Left kidney (tissue), 2 donors: Measurements from ENCODE around the gene UVRAG. TPM values are rescaled to one million over a fixed set of nuclear protein-coding genes. Genes with fewer than 3 reads are reported as not detected.

Experiments used
- DNase-seq: peaks from one replicate; pipeline ENCODE4 v3.0.0-alpha.2; 2013
- polyA plus RNA-seq: library from polyadenylated mRNA; unstranded; fragments of 120-200 nt; gene quantifications from one replicate; pipeline ENCODE4 v1.2.1, GENCODE V29; 2013; ENCODE audit not compliant: insufficient read length

UVRAG gene
- polyA plus RNA-seq, 1 donor: 19.5 TPM

DNA sequence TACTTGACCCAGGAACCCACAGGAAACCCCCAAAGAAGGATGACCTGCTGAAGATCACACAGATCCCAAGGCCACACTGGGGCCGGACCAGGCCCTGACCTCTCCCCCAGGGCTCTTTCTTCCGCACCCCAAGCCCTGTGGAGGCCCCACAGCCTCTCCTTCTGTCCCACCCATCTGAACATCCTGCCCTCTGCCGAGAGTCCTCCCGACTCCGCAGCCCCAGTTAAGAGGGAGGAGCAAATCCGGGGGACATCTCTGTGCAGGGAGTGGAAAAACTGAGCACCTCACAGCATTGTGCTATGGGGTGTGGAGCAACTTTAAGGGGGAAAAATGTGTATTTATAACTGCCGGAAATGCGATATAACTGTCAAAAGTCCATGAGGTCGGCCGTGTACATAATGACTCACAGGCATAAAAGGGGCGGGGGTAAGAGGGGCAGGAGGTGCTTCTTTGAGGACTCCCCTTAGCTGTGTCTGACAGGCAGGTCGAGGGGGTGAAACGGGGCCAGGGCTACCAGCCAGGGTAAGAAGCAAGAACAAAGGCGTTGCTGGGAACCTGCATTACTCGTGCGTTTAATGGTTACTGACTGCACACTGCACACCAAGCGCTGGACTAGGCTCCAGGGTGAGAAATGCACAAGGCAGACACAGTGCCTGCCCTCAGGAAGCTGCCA lies 334.1 kb downstream of the UVRAG start:
- no peak for DNase-seq

DNA sequence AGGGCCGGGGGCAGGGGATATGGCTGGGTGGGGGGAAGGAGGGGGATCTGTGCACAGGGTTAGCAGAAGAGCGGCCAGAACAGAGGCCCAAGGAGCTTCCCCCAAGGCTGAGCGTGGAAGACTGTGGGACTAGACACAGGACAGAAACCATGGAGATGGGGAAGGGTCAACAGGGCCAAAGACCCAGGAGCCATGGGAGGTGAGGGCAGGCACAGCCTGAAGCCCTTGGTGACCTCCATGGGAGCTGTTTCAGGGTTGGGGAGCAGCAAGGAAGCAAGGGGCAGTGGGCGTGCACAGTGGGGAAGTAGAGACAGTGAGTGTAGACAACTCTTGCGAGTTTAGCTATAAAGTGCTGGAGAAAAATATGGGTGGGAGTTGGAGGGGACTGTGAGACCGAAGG lies 334.7 kb downstream of the UVRAG start:
- DNase-seq: no peak

DNA sequence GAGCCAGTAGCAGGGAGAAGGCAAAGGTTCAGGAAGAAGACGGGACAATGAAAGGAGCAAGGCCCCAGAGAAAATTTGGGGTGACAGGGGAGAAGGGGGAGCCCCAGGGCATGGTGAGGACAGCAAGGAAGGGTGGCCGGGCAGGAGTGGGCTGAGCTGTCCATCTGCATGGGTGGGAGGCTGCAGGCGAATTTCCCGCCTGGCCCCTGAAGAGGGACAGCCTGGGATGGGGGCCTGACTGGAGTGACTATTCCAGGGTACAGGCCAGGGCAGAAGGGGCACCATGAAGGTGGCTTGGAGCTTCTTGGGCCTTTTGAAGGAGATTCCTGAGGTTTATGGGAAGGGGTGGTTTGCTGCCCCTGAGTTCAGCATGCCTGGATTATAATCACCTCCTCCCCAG lies 335.1 kb downstream of the UVRAG start:
- DNase-seq: no peak

DNA sequence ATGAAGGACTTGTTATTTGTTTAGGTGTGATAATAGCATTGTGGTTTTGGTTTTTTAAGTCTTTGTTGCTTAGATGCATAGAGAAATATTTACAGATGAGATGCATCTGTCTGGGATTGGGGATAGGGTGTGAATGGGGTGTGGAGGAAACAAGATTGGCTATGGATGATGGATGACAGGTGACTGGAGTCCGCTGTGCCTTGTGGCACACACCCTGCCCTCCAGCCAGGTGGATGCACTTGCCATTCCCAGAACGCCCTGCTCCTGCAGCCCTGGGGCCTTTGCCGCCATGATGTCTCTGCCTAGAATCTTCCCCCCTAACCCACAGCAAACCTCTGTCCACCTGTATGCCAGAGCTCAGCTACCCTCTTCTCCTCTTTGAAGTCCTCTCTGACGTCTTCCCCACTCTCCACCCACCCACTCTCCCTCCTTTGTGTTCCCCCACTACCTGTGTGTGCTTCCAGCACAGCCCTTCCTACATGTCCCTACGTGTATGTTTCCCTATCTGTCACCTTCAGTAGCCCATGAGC lies 336.6 kb downstream of the UVRAG start:
- DNase-seq: no peak

DNA sequence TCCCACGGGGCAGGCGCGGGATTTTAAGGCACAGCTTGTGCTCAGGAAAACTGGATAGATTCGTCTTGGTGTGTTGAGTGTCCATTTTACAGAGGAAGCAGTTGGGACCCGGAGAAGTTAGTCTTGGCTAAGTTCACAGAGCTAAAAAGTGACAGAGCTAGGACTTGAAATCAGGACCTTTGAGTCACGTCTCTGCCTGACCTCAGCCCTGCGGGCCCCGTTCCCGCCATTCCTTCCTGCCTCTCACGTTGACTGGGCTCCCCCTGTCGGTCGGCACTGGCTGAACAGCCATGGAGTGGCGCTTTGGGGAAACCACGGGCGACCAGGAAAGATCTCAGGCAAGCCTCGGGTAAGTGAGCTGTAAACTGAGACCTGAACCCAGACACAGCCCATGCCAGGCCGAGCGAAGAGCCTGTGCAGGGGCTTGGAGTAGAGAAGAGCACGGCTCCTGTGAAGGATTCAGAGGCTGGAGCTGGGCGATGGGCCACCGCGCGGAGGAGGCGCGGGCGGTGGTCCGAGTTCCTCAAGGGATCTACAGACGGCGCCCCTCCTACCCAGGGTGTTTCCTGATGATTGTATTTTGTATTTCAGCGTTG lies 337.2 kb downstream of the UVRAG start:
- DNase-seq: peak; percentile 79

DNA sequence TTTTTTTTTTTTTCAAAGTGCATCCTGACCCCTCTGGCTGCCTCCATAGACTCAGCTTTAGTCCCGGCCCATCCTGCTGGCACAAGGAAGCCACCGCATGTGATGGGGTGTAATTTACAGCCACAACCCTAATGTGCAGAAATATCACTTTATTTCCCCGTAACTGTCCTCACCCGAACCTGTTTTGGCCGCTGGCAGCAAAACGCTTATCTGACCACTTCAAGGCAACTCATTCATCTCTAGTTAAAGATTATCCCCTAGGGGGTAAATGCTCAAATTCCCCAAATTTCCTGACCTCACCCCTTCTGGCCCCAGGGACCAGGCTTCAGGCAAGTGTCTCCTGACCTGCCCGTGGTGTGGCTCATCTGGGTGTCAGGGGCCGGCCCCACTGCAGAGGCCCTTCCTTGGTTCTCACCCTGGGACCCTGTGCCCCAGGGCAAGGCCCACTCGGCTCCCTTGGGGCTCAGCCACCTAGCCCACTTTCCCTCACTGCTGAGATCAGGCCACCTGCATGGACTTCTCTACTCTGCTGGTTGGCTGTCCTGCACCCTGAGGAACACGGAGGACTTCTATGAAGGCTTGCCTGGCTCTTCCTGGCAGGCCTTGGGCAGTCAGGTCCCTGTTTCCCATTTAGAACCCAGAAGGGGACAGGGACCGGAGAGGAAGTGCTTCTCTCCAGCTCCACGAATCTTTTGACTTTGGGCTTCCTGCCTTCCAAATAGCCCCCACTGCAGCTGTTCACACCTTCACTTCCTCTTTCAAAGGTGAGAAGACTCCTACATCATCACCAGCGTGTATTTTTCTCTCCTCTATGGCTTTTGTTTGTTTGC lies 337.9 kb downstream of the UVRAG start:
- DNase-seq: no peak

DNA sequence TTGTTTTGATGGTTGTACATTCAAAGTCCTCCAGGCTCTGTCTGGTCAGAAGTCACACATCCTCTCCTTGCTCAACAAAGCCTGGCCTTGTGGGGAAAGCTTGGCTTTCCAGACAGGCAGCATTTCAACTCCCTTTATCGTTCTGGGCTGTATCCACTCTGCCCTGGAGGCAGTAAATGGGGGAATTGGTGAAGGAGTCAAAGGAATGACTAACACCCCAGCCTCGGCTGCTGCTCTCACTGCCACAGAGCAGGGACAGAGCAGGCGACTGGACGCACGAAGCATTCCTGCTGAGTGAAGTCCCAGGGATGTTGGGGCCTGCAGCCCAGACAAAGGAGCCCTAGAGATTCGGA lies 338.5 kb downstream of the UVRAG start:
- DNase-seq: no peak

DNA sequence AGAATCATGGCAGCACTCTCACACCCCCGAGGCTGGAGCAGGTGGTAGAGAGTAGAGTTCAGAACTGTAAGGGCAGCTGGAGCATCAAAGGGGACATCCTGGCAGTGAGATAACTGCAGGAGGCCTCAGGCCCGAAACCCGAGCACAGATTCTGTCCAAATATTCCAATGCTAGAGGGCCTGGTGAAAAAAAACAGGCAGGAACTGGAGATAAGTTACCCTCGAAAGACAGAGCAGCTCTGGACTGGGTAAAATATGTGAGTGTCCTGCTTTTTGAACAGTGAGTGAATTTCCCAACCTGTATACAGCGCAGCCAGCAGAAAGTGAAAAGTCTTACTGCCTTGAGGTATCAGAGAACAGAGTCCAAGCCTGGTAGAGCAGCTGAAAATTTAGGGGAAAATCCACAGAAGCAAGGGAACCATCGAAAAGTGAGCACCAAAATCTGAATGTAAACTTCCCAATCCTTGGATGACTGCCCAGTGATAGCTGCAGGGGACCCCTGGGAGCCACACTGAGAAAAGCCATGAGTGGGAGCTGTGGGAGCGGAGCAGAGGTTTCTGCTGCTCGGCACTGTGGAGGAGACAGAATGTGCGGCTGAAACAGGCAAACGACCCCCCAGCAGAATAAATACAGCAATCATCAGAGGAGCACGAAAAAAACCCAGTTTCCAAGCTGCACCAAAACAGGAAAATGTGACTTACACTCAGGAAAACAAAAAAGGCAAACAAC lies 340.7 kb downstream of the UVRAG start:
- DNase-seq: no peak

DNA sequence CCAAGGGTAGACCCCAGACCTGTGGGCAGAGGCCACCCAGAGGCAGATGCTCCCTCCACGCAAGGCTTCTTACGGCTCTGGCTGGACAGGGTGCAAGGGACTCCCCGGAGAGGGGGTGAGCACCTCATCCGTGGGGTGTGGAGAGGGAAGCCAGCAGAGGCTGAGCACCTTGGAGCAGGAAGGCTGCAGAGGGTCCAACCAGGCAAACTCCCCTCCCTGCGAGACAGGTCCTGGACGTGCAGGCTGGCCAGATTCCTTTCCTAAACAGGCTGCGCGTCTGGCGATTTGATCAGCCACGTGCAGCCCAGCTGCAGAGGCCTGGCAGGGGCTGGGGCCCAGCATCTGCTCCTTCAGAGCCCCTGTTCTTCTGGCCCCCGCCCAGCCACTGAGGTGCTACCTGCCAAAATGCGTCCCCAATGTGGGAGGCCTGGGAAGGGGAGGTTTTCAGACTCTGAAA lies 342.0 kb downstream of the UVRAG start:
- no peak for DNase-seq

DNA sequence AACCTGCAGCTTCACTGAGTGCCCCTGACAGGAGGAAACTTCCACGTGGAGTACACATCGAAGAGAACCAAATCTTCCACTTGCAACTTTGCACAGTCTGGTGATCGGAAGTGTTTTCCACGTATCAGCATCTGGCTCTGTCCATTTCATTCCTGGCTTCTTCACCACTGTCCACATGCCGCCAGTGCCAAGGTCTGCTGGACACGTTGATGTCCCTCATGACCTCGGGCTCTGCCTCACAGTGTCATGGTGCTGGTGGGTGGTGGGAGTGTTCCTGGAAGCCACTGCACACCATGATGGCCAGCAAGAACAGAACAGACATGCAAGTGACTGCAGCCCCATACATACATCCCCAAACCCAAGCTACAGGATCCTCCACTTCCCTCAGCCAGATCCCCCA lies 342.9 kb downstream of the UVRAG start:
- DNase-seq: no peak

DNA sequence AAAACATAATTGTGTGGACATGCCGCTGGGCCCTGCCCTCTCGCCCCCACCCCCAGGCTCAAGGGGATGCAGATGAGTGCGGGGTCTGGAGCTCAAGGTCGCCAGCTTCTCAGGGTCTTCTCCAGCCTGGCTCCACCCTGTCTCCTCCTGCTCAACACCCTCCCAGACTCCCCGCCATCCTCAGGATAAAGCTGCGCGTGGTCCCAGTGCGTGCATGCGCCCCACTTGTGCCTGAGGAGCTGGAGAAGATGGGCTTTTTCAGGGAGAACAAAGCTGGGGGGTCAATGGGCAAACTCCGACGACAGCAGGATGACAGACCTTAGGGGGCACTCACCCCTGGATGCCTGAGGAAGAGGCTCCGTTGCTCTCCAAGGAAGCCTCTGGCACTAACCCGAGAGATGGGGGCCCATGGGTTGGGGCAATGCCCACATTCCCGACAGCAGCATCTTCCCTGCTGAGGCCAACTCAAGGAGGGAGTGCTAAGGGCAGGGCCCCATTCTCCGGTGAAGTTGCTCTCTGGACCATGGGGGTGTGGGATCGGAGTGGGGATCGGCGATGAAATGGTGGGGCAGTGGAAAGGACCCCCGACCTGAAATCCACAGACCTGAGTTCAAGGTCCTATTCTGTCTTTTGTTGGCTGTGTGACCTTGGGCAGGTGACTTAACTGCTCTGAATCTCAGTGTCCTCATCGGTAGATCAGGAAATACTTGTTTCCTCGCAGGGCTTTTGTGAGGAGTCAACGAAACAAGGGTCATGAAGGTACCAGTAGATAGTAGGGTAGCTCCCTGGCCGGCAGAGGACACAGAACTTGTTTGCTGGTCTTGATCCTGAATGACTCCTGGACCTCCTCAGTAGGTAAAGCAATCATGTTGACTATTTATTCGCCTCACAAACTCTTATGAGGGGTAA lies 343.6 kb downstream of the UVRAG start:
- no peak for DNase-seq

DNA sequence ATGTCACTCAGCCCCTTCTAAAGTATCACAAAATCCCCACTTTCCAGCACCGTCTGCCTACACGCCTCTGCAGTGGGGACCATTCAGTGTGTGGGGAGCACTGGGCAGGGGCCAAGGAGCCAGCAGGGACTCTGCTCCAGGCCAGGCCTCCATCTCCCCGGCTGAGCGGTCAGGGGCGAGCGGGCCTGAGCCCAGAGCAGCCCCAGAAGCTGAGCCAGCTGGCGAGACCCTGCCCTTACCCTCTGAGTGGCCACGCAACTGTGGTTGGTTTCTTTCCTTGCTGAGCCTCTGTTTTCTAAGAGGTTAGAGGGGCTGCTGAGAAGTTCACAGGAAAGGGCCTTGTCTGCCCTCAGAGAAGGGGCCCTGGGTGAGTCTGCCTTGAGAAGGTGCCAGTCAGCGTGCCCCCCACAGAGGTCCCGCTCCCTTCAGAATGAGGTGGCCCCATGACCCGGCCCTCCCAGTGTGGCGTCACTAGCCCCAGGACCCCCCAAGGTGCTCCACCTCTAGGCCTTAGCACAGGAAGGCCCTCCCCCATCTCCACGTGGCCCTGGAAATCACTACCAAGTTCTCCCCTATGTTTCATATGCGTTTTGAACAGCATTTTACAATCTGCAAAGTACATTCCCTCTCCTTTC lies 344.4 kb downstream of the UVRAG start:
- no peak for DNase-seq

DNA sequence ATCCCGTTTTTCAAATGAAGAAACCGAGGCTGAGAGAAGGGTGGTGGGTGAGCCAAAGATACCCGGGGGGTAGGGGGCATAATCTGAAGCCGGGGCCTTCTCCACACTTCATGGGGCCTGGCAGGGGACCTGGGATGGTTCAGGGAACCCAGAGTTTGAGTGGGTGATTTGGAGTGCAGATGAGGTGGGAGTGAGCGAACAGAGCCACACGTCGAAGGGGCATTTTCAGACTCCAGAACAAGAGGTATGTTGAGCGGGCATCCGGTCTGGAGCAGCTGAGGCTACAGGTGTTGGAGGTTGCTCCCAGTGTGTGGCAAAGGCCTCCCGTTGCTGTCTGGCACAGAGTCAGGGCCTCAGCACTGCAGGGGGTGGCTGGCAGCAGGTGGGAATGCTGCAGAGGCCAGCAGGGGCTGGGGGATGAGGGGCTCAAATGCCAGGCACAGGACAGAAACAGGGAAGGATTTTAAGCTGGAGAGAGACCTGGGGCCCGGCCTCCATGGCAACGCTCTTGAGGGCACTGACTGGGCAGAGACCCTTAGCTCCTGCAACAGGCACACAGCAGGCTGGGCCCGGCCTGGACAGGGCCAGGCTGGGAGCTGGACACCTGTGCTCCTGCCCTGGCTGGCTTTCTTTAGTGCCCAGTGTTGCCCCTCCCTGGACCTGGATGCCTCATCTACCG lies 345.1 kb downstream of the UVRAG start:
- DNase-seq: no peak

DNA sequence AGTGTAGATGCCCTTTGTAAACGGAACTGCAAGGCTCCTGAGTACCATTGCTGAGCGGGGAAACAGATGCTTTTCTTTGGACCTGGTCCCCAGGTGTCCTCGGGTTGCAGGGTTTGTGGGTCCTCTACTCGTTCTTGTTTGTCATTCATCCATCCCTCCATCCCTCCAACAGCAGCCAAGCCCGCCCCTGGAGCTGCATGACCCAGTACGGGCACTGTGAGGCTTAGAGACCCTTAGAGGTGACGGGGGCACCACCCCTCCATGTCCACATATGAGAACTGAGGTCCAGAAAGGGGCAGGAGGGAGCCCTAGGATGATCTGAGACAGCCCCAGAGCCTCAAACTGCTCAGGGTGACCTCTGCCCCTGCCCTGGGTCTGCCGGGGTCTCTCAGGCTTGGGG lies 345.8 kb downstream of the UVRAG start:
- no peak for DNase-seq

DNA sequence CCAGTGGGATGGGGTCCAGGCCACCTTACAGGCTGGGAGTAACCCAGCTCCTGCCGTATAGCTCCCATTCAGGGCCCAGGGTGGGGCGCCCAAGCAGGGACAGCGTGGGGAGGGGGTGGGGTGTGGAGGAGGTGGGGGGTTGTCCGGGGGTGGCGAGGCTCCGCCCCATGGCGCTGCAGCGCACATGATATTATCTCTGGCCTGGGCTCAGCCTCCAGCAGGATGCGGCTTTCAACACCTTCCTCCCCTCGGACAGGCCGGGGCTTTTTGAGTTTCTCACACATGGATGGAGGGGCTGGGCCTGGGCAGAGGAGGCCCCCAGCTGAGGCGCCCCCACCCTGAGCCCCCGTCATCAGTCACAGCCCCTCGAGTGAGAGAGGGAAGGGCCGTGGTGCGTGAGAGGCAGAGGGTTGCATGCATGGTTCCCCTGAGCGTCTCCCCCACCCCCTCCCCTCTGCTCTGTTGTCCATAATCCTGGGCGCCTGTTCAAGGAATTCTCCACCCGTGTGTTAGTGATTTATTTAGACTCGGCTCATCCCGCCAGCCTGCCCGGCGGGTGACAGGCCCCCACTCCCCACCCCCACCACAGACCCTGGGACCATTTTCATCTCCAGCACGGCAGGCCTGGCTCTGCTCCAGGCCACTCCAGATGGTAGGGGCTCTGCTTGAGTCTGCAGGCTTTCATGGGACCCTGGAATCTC lies 346.4 kb downstream of the UVRAG start:
- DNase-seq: no peak

DNA sequence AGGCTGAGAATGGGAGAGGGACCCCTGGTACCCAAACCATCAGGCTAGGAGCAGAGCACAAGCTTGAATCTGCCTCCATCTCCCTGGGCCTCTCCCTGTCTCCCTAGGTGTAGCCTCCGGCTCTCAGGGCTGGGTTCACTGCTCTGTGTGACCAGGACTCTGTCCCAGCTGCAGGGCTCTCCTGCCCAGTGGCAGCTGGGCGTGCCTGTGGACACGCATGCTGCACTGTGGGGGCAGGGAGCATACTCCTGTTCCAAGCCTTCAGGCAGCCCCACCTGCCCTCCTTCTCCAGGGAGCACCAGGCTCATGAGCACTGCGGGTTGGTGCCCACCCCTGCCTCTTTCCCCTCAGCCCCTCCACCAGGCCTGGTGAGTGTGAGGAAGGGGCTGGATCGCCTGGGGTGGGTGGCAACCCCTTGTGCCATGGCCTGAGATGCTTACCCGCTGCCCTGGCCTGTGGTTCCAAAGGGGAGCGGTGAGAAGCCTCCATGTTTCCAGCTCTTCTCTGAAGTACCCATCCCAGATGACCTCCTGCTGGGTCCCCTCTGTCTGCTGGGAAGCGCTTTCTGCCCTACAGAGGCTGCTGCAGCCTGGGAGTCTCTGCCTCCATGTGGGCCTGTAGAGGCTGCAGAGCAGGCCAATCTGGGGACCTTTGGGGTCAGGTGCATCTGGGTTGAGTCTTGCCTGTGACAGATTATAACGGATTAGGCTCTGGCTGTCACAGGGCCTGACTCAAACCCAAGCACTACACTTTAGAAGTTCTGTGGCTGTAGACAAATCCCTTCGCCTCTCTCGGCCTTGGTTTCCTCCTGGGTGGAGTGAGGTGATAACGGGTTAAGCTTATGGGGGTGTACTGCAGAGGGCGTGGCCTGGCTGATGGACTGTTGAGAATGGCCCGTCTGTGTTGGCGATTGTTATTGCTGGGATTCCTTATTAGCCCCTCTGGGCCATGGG lies 347.6 kb downstream of the UVRAG start:
- no peak for DNase-seq

DNA sequence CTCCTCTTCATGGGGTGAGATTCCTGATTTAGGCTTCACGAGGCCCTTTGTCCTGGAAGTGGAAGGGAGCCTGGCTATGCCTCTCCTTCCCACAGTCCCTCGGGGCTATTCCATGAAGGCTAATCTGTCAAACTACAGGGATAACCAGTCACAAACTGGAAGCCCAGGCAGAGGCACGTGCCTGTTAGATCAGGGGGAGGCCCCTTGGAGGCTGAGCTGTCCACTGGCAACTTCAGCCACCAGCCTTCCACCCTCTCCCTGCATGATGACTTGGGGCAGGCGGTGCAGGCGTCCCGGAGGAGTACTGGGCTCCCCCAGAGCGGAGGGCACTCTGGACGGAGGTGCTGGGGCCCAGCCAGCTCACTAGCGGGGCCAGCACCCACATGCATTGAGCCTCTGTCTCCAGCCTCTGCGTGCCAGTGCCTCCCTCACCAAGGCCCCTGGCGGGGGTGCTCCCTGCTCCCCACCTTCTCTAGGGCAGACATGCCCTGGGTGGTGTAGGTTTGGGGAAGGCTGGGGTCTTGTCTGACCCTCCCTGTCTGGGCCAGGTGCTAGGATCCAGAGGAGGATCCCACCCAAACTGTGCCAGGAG lies 348.4 kb downstream of the UVRAG start:
- DNase-seq: no peak

DNA sequence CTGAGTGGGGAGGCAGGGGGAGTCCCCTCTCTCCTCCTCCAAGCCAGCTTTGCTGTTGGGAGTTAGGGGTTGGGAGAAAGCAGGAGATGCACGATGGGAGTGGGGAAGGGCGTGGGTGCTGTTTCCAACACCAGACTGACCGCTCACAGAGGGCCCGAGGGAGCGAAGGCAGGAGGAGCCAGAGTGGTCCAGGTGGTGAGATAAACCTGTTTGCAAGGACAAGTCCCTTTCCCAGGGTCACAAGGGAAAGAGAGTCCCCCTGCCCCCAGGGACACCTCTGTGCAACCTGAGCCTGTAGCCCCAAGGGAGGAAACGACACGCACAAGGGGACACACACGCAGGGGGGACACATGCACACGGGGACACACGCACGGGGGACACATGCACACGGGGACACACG lies 349.1 kb downstream of the UVRAG start:
- no peak for DNase-seq
